Effector CD8-positive, alpha-beta T cell (primary cell): ENCODE results near the gene STARD13.

Experiments
- DNase-seq: peaks from one replicate; lab custom pipeline; 2025; lab: John Stamatoyannopoulos, UW

The STARD13 gene

DNA sequence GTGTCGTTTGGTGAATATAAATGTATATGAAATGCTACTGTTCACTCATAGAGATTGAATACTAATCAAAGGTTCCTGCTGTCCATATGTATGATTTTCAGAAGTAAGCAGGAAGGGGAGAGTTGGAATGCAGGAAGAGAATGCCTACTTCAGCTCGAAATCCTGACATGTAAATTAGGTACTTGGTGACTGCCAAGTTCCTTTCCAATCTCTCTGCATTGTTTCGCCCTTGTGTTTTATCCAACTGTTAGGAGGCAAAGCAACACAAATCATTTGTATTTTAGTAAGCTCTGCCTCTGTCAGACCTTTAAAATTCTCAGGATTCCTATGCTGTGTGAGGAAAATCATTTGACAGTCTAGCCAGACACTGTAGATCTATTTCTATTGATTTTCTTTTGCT is 9.0 kb downstream of the STARD13 start:
- no peak for DNase-seq

DNA sequence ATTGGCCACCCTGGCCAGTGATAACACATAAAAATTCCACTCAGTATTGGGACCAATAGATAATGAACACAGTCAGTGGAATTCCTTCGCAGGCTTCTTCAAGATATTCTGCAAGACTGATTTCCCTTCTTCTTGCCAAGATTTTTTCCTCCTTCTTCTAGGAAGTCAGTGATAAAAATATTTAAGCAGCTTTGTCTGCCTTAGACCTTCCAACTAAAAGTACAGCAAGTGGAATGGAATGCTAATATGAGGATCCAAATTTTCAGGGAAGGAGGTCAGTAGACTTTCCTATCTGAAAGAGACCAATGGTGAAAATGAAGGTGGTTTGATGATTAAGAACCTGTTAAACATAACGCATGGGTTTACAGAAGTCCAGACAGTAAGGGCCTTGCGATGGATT is 9.6 kb downstream of the STARD13 start:
- no peak for DNase-seq

DNA sequence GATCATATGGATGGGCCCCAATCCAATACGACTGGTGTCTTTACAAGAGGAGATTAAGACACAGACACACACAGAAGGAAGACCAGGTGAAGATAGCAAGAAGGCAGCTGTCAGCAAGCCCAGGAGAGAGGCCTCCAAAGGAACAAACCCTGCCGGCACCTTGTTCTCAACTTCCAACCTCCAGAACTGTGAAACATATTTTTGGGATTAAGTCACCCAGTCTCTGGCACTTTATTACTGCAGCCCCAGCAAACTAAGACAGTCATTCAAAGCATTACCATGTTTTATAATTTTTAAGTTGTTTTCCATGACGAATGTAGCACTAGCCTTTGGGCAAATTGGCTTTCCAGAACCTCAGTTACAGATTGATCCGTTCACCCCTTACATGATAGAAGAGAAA is 11.3 kb downstream of the STARD13 start:
- no peak for DNase-seq

DNA sequence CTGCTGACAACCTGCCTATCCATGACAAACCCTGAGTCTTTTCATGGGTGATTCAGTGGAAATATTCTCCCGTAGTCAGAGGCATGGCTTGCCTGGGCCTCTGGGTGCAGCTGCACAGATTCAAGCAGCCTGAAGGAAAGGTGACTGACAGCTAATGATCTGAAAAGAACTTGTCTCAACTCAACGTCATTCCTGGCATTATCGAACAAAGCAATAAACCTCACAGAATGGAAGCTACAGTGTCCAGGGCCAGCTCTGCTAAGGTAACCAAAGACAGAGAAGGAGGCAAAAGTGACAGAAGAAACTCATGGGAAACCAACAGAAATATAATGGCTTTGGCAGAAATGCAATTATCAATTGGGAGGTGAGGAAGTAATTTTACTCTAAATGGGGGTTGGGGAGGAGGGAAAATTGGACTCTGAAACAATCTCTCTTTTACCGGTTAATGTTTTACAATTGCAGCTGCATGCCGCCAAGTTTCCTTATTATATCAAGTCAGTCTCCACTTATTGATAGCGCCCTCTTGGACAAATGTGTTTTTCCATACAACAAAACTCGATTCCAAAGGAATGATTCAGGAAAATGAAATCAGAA is 12.9 kb downstream of the STARD13 start:
- DNase-seq: no peak

DNA sequence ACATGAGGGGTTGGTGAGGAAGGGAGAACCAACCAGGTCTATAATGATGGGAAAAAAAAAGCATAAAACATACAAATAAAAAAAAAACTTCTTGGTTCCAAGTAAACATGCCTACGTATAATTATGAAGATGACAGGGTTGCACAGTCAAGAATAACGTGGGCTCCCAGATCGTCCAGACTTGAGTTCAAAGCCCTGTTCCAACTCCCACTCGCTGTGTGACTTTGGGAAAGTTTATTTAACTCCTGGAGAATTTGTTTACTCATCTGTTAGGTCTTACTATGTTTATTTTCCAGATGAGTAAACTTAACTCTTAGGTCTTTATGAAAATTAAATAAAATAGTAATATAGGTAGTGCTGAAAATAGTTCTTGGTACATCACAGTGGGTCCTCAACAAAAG is 13.8 kb downstream of the STARD13 start:
- DNase-seq: no peak

DNA sequence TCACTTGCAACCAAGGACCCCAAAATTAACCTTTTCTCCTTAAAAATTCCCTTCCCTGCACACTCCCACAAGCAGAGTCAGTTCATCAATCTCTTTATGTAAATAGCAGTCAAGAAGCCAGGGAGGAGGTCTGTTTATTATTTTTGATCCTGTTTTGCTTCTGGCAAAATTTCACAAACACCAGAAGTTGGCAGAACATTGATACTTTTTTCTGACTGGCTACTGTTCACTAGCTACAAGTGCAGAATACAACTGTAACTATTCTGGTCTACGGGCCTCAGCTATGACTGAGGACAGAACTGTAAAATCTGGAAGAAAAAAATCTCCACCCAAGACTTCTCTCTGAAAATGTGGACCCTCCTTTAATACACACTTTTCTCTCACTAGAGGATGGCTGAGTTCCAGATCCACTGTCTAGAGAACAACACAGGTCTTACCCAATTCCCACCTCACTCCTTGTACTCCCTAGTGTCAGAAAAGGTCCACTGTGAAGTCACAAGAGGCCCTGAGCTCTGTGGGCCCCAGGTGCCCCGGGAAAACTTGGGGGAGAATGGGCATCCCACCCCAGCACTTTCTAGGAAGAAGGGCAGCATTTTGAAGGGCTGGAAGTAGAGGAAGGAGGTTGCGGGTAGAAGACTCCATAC is 14.5 kb downstream of the STARD13 start:
- DNase-seq: no peak

DNA sequence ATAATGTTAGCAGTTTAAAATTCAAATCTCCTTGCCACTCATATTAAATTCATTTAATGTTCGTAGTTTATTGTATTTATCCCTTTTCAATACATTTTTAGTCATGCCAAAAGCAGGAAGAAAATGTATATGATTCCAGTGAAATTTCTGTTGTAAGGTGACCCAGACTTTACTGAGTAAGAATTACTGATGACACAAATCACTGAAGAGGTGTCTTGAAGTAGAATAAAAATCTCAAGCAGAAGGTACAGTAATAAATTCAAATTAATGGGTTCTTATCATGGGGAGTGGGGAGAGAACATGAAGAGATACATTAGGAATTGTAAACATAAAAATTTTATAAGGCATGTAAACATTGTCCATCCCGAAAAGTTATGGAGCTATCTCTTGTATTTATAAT is 19.9 kb downstream of the STARD13 start:
- no peak for DNase-seq

DNA sequence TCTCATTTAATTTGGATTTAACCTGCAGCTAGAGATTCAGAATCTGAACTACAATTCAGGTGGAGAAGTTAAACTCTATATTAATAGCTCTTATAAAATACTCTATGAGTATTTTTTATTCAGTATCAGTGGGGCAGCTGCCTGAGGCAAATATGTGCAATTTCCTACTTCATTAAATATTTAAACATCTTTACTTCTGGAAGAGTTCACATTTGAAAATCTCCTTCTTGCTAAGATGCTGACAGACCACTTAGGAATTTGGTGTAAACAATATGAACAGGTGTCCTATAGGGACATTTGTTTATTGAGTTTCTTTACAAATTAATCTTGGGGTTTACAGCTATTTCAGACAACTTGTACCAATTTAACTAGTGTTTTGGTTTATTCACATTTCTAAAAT is 20.4 kb downstream of the STARD13 start:
- no peak for DNase-seq

DNA sequence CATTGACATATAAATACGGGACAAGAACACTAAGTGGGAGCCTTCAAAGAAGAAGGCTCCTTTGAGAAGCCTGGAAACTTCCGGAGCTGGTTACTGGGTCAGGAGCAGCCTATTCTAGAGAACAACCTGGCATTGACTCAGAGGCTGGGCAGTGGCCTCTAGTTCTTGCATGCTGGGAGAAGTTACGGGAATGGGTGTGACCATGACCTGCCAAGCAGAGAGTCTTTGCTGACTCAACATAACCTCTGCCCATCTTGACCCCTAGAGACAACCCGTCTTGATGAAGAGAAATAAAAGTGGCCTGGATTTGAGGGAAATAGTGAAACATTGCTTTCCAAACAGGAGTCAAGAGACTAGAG is 21.0 kb downstream of the STARD13 start:
- DNase-seq: no peak

DNA sequence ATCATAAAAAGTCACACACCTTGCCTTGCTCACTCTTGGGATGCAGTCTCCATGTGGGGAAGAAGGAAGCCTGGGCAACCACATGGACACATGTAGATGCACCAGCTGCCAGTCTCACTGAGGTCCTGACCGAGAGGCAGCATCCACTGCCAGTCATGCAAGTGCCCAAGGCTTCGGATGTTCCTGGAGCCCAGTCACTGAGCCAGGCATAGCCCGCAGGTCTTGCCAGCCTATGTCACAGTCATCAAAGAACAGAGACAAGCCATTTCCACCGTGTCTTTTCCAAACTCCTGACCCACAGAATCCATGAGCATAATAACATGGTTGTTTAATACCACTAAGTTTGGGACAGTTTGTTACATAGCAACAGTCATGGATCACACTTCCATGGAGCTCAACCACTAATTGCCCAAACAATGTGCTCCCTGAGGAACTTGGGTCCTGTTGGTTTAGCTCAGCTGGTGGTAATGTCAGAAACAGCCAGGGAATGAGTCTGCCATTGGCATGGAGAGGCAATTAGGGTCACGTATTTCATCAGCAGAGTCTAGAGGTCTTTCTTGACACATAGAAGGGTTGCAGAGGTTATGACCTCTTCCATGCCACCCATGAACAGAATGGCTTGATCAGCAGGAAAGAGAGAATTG is 21.5 kb downstream of the STARD13 start:
- no peak for DNase-seq

DNA sequence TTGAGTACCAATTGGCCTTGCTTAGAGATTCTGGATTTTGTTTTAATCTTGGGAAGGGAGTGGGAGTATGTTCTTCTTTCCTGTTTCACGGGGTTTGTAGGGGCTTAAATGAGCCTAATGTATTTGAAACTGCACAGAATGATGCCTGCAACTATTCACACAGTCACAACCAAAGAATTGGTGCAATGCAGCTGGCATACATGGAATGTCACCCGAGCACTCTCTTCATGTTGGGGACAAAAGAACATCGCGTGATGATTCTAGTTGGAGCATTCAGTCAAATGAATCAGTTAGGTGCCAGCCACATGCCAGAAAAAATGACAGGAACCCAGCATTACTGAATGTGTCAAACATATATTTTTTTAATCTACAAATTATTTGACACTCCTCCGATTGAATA is 22.1 kb downstream of the STARD13 start:
- DNase-seq: no peak

DNA sequence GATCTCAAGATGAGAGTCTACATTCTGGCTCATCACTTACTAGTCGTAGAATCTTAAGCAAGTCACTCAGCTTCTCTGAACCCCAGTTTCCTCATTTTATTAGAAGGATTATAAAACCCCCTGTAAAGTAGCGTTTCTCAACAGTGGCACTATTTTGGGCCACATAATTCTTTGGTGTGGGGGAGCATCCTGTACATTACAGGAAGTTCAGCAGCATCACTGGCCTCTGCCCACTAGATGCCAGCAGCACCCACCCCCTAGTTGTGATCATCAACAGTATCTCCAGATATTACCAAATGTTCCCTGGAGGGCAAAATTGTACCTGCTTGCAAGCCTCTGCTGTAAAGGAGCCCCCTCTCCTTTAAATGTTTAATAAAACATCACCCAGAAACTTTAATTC is 22.6 kb downstream of the STARD13 start:
- DNase-seq: no peak

DNA sequence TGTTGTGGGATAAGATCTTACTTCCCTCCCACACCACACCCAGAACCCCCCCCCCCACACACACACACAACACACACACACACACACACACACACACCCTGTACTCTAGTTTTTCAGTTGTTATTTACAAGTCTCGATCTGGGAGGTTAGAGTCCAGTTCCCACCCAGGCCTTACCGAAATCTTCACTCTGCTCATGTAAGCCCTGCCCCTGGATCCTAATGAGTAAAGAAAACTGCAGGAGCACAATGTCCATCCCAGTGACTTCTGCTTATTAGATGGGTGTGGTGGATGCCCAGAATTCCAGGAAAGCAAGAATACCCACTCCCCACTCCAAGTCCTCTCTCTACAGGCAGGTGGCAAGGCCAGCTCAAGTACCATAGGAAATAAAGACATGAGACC is 23.0 kb downstream of the STARD13 start:
- no peak for DNase-seq

DNA sequence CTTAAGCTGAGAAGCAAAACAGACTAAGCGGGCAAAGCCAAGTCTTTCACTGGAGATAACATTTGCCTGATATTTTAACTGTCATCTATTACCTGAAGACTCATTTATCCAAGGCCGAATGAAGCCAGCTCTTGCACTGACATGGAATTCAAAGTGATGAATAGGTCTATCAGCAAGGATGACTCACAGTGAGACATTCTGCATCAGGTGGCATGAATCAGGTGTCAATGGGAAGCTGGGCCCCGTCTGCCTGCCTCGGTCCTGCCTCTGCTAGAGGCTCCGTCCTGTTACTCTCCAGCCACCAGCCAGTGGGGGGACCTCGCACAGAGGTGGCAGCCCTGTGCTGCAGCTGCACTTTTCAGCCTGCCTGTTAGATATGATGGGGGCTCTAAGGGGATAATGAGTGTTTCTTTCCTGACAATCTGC is 23.5 kb downstream of the STARD13 start:
- no peak for DNase-seq

DNA sequence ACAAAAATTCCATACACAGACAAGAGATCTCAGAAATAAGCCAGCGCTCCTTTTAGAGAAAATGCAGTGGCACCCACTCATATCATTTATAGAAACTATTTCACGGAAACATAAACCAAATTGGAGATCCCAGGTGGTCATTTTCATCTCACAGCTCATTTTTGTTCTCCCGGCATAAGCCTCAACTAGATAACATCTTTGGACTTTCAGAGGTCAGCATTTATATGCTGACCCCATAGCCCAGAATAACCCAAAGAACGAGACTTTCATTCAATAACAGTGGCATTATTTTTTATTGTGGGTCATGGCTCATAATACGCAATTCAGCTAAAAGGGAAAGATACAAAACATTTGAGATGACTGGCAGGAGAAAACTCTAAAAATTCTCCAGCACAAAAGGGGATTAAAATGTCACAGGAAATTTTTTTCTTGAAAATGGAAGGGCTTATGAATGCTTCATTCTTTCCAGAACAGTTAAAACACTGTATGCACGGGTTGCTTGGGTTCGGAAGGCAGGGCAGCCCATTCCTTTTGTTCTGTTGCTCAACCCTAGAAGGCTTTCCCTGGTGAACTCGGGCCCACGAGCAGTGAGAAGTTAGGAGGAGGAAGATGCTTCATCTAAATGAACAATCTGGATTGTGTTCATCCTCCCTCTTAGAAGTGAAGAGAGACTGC is 24.0 kb downstream of the STARD13 start:
- DNase-seq: no peak

DNA sequence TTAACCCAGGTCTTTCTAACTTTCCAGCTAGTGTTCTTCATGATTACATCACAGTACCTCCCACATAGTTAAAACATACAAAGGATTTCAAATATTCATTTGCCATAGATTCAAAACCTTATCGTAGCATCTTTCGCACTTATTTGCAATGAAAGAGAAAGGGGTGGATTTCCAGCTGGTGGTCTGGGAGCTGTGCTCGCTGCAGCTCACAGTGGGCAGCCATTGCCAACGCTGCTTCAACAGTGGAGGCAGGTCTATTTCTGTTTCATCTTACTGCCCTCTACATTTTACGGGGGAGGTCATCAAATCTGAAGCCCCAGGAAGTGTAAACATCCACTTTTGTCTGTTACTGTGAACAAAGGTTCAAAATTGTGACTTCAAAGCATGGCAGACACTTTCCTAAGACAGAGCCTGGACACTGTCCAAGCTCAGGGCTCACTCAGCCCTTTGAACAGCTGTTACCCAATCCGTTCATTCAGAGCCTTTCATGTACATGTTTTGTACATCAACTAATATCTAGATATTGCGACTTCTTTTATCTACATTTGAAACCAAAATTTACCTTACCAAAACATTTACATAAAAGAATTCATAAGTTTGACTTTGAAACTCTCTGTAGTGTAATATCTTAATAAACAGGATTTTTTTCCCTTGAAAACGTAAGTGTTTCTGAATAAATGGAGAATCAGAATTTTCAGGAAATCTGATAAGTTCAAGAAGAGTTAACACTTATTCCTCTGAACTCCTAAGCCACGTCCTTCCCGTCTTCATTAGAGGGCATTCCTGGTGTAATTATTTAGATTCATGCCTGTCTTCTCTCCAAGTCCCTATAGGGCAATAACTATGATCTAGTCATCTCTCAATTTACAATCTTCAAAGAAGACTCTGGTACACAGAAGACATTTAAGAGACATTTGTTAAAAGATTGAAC is 25.1 kb downstream of the STARD13 start:
- DNase-seq: no peak

DNA sequence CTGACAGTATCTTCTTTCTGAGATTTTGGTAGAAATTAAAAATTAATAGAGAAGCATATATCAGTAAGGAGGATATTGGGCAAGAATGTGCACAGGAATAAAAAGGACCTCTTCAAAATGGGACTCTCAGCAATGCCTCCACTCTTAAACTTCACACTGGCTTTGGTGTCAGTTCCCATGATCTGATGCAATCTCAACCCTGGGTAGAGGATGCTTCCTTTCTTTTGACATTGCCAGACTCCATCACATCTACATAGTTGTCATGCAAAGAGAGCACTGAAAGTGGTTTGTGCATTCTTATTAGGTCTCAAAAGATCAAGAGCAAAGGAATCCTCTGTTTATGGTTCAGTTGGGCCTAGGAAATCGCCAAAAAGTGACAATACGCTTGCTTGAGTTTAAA is 26.3 kb downstream of the STARD13 start:
- DNase-seq: no peak

DNA sequence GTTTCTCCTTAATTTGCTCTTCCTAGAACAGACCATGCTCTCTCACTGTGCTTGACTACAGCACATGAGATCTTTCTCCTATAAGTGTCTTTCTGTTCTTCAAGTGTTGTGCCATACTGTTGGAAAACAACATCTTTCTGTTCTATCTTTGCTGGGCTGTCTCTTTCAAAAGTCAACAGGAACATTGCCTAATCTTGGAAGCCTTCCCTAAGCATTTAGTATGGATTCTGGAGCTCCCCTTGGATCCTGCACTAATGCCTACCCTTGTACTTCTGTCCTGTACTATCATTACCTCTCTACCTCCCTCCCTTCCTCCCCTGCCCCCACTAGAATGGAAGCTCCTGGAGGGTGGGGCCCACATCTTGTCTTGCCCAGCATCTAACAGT is 26.8 kb downstream of the STARD13 start:
- no peak for DNase-seq

DNA sequence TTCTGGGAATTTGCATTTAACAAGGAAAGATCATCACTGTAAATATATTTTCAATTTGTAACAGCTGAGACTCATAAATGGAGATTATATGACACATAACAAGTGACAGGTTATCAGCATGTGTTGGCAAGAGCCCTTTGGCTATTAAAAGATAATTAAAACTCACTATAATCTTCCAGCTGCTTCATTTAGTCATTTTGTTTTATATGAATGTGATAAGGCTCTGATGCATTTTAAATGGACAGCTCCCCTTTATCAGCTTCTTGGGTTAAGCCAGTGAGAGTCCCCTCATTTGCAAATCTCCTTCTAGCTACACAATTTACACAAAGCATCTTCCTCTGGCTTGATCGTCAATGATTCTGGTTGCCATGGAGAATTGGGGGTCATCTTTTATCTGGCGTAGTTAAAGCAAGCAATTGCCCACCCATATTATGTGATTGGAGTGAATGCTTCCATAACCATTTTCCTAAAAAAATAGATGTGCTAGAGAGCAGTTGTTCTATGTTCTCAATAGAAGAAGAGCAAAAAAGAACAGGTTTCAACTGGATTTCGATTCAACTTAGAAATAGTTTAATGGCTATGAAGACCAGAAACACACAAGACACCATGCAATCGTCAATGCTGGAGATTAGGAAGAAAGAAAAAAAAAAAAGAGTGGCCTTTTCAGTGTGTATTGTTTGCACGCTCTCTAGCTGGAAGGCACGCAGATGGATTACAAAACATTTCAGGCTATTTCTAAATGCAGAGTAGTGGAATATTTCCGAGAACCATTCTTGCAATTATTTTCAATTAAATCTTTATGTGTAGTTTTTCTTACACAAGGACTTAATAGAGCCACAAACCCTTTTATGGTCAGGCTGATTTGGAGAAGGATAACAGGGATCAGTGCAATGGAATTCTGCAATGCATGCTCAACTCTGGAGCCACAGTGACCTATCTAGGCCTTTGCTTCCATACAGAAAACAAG is 27.4 kb downstream of the STARD13 start:
- DNase-seq: no peak

DNA sequence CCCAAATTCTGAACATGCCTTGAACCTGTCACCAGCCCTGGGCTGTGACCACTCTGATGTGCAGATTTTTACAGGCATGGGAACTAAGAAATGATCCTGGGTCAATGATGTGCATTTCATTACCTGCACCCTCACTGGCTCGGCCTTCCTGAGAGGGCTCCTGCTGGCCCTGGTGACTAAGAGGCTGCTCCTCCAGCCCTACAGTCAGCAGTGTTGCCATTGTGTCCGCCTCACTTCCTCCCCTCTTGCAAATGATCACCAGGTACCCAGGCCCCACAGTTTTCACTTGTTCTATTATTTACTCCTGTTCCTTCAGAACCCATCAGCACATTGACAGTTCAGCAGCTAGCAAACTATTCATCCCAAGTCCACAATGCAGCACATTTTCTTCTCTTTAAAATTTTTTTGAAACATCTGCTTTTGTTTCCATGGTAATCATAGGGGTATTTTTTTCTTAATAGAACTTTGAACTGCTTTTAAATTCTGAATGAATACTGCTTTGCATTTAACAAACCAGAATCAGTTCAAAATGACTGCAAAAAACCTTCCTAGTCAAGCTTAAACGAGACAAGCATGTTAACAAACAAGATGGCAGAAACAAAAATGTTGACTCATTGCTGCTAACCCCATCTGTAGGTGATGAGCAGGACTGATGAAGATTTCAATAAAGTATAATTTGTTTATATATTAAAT is 29.3 kb downstream of the STARD13 start:
- DNase-seq: no peak
